ENCODE measurements around the gene HEPACAM2.

The HEPACAM2 gene

DNA sequence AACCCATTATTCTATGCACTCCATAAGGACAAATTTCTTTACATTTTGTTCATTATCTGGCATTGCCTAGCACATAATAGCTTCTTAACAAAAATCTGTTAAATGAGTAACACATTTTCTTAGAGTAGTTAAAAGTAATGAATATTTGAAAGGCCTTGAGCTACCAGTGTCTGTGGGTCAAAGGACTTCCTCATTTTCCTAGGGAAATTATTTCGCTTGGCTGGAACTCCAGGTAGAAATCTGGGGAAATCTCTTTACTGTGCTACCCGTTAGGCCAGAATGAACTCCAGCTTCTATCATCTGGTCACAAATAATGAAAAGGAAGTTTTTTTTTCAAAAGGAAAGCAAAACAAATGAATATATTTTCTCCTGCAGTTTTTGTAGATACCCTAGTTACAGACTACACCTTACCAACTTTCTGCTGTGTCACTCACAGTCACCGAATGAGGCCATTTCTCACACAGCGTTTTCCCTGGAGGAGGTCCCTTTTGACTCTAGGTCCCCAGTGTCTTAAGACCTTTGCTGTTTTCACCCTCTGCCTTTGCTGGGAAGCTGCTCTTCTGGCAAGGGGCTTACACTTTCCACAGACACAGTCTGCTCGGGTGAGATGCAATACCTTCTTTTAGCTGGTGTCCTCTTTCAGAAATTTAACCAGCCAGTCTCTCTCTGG is 79.7 kb downstream of the HEPACAM2 start:
- peak in 1 of 2 donors; percentile 18 for DNase-seq (ENCODE audit: low read depth in 2 of 2)
- TF ChIP-seq, protein P1, sequence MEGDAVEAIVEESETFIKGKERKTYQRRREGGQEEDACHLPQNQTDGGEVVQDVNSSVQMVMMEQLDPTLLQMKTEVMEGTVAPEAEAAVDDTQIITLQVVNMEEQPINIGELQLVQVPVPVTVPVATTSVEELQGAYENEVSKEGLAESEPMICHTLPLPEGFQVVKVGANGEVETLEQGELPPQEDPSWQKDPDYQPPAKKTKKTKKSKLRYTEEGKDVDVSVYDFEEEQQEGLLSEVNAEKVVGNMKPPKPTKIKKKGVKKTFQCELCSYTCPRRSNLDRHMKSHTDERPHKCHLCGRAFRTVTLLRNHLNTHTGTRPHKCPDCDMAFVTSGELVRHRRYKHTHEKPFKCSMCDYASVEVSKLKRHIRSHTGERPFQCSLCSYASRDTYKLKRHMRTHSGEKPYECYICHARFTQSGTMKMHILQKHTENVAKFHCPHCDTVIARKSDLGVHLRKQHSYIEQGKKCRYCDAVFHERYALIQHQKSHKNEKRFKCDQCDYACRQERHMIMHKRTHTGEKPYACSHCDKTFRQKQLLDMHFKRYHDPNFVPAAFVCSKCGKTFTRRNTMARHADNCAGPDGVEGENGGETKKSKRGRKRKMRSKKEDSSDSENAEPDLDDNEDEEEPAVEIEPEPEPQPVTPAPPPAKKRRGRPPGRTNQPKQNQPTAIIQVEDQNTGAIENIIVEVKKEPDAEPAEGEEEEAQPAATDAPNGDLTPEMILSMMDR (IDR thresholded peaks at IDR 0.05; ENCODE audit: low read depth, low read length): no peak
- peak overlapping the region in 1 of 2 donors; percentile 47 for H3K4me3 ChIP-seq (replicated peaks in 1 of 2; ENCODE audit: low read depth in 2 of 2, low read length in 2 of 2)

DNA sequence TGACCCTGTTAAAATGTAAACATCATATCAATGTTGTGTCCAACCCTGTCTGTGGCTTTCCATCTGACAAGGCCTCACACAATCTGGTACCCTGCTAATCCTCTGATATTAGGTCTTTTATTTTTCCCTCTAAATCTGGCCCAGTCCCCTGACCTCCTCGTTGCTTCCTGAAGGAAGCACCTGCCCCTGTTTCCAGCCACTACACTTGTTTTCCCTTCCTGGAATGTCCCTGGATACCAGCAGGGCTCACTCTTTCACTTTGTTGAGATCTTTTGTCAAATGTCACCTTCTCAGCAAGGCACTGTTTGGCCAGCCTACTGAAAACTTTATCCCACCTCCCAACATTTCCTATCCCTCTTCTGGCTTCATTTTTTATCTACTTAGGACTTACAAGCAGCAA is 80.2 kb downstream of the HEPACAM2 start:
- H3K4me3 ChIP-seq (replicated peaks in 1 of 2; ENCODE audit: low read depth in 2 of 2, low read length in 2 of 2): no peak overlapping the region
- TF ChIP-seq, protein P1 (IDR thresholded peaks at IDR 0.05; ENCODE audit: low read depth, low read length): no peak
- DNase-seq (ENCODE audit: low read depth in 2 of 2): no peak

DNA sequence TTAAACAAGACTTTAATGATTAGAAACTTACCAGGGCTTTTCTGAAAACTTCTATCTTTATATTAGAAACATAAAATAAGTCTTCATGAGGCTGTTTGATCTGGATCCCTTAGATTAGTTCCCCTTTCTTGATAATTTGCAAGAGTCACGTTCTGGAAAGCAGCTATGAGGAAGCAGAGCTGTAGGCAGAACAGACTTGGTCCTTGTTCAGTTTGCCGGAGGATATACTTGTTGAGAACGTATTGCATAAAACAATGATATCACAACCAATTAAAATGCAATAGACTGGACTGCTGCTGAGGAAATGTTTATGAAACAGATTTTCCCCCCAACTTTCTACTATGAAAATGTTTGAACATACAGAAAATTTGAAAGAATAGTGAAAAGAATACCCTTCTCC is 80.9 kb downstream of the HEPACAM2 start:
- TF ChIP-seq, protein P1 (IDR thresholded peaks at IDR 0.05; ENCODE audit: low read depth, low read length): no peak
- DNase-seq (ENCODE audit: low read depth in 2 of 2): no peak
- no peak overlapping the region for H3K4me3 ChIP-seq (replicated peaks in 1 of 2; ENCODE audit: low read depth in 2 of 2, low read length in 2 of 2)

DNA sequence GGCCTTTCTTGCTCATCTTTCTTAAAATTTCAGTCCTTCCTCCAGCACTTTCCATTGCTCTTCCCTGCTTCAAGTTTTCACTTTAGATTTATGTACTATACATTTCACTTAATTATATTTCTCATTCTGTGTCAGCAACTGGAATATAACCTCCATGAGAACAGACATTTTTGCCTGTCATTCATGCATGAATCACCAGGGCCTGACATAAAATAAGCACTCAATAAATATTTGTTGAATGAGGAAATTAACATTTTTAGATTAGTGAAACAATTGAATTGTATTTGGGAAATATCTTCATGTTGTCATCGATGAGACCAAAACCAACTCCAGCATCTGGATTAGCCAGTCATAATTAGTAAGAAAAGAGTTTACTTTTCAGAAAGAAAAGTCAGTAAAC is 84.1 kb downstream of the HEPACAM2 start:
- DNase-seq (ENCODE audit: low read depth in 2 of 2): peak in 1 of 2 donors; percentile 43
- no peak overlapping the region for H3K4me3 ChIP-seq (replicated peaks in 1 of 2; ENCODE audit: low read depth in 2 of 2, low read length in 2 of 2)
- TF ChIP-seq, protein P1 (IDR thresholded peaks at IDR 0.05; ENCODE audit: low read depth, low read length): no peak

DNA sequence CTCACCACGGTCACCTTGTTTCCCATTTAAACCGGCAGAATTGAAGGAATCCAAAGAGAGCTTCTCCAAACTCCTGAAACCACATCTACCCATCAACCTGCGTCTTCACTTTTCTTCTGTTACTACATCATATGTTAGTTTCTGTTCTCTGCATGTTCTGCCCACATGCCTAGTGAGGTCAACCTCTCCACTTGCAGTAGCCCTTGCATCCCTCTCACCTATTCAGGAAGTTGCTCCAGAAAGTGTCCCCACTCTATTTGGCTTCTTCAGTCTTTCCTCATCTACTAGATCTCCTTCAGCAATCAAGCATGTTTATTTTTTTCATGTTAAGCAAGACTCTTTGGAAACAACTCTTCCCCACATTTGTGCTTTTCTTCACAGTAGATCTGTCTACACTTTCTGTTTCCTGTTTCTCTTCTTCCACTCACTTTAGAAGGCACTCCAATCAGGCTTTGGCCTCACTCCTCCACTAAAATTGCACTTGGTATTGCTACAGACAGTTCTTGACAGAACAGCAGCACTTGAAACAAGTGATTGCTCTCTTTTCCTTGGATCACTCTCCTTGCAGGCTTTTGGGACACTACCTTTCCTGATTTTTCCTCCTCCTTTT is 85.6 kb downstream of the HEPACAM2 start:
- DNase-seq (ENCODE audit: low read depth in 2 of 2): no peak
- H3K4me3 ChIP-seq (replicated peaks in 1 of 2; ENCODE audit: low read depth in 2 of 2, low read length in 2 of 2): no peak overlapping the region
- TF ChIP-seq, protein P1 (IDR thresholded peaks at IDR 0.05; ENCODE audit: low read depth, low read length): no peak

DNA sequence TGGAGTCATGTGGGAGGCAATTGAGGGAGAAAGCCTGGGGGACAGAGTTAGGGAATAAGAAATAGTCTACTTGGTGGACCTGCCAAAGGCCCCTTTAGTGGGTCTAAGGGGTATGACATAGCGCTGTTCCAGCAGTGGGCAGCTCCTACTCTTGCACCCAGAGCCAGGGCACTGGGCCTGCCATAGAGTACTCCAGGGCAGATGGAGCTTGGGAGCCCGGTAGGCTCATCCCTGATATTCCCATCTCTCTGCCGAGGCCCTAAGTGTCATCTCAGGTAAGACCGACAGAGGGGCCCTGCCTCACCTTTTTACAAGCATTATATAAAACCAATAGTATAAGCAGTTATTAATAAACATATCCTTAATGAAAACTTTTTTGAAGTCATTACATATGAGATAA is 87.7 kb downstream of the HEPACAM2 start:
- no peak for DNase-seq (ENCODE audit: low read depth in 2 of 2)
- TF ChIP-seq, protein P1 (IDR thresholded peaks at IDR 0.05; ENCODE audit: low read depth, low read length): no peak

More for the DNA sequence above, 87.7 kb downstream of the HEPACAM2 start:
- no peak overlapping the region for H3K4me3 ChIP-seq (replicated peaks in 1 of 2; ENCODE audit: low read depth in 2 of 2, low read length in 2 of 2)

All from cardiac fibroblast (primary cell).